ENCODE results near the gene INPP5D.
"Not testable (repeated sequence)": the region's sequence is repeated elsewhere in the genome, so short reads cannot be mapped to it uniquely, and the experiment has no call there.

INPP5D gene

DNA sequence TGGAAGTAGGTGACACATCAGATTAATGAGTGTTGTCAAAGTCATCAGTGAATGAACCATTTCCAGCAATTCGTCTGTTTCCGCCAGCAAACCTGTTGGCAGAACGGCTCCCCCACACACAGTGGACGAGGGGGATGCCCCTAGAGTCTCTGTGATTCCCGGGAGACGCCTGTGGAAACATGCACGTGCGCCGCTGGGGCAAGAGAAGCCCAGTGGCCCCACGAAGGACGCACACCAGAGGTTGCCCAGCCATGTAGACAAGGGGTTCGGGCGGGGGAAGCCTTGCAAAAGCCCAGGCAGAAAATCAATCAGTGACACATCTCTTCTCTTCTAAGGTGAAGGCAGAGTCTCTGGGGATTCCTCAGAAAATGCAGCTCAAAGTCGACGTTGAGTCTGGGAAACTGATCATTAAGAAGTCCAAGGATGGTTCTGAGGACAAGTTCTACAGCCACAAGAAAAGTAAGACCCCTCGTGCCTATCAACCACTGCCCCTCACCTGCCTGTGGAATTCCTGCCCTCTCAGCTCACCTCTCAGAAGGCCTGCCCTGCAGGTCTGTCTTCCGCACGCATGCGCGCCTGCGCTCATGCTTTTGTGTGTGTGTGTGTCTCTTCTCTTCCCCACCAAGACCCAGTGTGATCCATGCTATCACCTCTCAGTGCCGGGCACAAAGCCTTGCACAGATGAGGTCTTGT is 87.1 kb downstream of the INPP5D start:
- no peak for DNase-seq

DNA sequence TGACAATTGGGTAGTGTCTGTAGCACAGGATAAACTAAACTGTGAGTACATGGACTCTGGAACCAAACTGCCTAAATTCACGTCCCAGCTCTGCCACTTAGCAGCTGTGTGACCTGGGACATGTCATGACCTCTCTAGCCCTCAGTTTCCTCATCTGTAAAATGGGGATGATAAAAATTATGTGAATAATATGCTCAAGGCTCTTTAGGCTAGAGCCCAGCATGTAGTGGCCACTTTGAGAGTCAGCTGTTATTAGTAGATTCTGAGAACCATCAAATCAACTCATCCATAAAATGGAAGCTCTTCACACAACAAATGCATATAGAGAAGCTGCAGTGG is 87.7 kb downstream of the INPP5D start:
- no peak for DNase-seq

DNA sequence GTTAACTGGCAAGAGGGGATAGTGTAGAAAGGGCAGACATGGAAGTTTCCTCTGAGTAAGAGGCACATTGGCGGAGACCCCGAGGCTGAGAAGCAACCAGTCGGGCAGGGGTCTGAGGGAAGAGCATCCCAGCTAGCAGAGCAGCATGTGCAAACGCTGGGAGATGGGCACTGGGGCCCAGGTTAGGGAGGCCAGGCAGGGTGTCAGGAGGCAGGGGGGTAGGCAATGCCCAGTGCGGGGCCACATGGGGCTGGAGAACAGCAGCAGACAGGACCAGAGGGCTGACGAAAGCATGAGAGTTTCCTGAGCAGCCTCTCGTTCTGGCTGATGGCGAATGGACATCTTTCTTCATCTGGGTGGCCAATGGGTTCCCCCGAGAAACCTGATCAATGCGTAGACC is 88.2 kb downstream of the INPP5D start:
- DNase-seq: no peak

DNA sequence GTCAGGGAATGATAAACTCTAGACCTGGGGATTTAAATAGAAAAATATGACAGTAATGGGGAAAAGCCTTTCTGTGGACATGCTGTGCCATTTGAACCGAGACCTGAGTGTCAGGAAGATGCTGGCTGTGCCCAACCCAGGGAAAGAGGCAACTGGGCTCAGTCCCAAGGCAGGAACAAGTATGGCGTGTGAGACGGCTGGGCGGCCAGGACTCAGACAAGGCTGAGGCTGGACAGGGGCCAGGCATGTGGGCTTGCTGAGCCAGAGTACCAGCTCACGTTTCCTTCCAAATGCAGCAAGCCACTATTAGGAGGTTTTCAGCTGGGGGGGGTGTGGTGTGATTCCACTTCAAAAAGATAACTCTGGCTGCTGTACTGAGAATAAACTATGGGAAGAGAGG is 92.4 kb downstream of the INPP5D start:
- DNase-seq: no peak

DNA sequence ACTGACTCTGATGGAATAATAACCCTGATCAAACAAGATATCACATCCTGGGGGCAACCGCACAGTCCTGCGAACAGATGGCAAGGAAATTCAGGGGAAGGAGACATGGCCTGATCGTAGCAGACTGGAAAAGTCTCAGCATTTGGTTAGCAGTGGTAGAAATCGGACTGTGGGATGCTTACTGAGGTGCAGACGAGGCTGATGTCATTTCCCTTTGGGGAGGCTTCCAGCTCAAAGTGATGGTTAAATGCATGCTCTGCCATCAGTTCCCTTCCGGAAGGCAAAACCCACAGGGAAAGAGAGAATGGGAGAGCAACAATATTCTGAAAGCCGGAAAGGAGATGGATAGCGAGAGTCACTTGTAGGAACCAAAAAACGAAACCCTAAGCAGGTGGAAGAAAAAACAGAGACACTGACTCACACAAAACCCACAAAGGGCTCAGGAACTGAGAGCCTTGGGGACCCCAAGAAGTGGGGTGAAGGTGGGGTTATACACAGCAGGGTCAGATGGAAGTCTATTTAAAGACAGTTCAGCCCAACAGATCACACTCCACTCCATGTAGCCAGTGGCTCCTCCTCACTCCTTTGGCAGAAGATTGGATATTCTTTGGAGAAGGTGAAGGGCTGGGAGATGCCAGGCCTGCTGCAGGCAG is 93.1 kb downstream of the INPP5D start:
- DNase-seq: no peak

DNA sequence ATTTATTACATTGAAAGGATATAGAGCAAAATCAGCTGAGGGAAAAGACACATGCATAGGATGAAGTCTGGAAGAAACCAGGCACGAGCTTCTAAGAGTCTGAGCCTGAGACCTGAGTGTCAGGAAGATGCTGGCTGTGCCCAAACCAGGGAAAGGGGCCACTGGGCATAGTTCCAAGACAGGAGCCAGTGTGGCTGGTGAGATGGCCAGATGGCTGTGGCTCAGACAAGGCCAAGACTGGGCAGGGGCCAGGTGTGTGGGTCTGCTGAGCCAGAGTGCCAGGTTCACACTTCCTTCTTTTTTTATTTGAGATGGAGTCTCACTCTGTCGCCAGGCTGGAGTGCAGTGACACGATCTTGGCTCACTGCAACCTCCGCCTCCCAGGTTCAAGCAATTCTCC is 95.9 kb downstream of the INPP5D start:
- DNase-seq: no peak

DNA sequence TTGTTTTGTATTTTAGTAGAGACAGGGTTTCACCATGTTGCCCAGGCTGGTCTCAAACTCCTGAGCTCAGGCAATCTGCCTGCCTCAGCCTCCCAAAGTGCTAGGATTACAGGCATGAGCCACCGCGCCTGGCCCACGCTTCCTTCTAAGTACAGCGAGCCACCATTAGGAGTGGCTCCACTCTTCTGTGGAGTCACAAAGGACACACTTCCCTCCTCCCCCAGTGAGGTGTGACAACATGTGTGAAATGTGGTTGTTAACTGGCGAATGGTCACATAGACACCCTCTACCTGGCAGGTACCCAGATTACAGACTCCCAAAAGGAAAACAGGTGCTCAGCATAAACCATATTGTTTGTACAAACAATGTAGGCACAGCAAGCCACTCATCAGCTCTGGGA is 96.3 kb downstream of the INPP5D start:
- DNase-seq: not testable (repeated sequence)

DNA sequence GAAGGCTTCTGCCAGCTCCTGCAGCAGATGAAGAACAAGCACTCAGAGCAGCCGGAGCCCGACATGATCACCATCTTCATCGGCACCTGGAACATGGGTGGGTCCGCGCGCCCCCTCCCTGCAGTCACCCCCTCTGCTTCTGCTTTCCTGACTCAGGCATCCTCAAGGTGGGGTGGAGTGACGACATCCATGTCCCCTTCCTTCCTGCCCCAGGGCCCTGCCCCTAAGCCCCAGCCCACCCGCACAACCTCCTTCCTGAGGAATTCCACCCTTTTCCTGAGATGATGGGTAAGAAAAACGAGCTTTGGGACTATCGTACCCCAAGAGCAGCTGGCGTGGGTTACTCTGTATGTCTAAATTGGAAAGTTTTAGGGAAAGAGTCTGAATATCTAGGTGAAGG is 101.6 kb downstream of the INPP5D start:
- no peak for DNase-seq

DNA sequence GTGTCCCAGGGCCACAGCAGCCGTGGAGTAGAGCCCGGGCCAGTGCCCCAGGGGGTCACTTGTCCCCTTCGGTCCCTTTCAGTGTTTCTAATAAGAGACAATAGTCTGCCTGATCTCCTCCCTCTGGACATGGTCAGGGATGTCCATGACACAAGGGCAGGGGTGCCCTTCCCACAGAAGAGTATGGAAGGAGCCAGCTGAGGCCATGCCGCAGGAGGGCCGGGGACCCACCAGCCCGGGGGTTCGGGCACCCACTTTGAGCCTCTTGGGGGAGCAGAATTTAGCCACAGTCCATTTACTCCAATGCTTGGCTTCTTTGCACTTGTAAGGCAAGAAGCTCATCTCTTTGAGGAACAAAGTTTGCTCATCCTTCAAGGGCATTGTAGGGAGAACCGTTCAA is 102.6 kb downstream of the INPP5D start:
- no peak for DNase-seq

DNA sequence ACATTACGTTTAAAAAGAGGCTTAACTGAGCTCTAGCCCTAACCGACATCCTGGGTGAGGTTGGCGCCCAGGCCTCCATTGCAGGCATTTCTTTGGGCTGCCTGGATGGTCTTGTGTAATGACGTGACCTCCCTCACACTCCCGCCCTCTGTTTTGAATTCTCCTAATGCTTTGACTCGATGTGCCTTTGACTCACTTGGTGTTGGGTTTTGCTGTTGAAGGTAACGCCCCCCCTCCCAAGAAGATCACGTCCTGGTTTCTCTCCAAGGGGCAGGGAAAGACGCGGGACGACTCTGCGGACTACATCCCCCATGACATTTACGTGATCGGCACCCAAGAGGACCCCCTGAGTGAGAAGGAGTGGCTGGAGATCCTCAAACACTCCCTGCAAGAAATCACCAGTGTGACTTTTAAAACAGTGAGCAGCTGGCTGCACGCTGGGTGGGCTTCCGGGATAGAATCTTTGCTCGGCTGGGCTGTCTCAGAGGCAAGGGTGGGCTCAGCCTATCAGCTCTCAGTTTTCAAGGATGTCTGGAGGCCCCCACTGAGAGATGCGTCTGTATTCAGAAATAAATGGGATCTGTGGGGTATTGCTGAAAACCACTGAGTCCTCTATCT is 103.5 kb downstream of the INPP5D start:
- no peak for DNase-seq

DNA sequence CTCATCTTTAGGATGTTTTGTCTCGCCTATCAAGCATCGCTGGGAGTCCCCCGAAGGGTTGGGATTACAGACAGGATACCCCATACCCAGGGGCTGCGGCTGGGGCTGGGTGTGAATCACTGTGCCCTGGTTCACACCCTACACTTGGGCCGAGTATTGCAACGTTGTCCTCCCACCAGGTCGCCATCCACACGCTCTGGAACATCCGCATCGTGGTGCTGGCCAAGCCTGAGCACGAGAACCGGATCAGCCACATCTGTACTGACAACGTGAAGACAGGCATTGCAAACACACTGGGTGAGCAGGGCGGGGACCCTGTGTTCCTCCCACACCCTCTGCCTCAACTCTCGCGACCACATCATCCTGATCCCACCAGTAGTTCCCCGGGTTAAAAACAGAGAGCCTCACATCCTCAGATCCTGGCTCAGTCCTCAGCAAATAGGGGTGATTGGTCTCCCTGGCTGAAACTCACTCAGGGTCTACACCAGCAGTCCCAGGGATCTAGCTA is 104.0 kb downstream of the INPP5D start:
- DNase-seq: no peak

DNA sequence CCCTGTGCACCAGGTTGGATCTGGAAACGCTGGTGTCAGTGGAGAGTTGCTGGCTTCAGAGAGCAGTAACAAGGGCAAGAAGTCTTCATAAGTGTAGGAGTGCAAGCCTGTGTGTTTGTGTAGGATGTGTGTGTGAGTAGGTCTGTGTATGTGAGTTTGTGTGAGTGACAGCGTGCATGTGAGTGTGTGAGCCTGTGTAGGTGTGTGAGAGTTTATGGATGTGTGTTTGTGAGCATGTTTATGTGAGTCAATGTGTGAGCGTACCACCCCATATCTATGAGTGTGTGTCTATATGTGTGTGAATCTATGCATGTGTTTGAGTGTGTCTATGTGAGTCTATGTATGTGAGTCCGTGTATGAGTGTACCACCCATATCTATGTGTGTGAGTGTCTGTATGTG is 104.8 kb downstream of the INPP5D start:
- DNase-seq: no peak

DNA sequence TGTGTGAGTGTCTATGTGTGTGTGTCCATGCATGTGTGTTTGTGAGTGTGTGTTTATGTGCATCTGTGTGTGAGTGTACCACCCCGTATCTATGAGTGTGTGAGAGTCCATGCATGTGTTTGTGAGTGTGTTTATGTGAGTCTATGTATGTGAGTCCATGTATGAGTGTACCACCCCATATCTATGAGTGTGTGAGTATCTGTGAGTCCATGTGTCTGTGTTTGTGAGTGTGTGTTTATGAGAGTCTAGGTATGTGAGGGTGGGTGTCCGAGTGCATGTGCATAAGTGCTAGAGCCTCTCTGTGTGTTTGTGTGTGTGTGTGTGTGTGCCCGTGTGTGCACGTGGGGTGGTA is 105.4 kb downstream of the INPP5D start:
- DNase-seq: no peak

DNA sequence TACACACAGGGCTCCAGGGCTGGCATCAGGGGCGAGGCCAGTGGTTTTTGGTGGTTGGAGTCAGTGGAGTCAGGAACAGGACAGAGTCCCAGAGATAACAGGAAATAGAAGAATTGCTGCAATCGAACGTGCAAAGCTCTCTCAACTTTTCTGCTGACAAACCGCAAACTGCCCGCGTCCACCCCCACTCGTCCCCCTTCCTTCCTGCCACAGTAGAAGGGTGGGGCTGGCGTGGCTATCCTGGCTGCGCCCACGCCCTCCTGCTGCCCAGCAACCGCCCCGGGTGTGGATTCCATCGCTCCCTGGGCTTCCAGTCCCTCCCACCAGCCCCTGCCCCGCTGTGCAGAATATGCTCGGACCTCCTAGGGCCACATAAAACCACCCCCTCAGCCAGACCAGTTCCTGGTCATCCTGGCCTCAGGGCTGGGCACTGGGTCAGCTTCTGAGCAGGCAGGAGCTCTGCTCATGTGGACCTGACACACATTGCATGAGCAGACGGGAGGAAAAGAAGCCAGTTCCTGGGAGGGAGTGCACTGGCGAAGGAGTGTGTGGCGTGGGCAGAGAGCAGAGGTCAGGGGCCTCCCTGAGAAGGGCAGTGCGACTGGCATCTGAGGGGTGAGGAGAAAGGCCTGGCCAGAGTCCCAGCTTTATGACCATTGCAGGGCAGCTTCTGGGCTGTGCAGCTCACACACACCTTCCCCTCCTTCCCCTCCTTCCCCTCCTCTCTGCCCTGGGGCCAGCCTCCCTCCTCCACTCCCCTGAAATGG is 105.9 kb downstream of the INPP5D start:
- DNase-seq: no peak

DNA sequence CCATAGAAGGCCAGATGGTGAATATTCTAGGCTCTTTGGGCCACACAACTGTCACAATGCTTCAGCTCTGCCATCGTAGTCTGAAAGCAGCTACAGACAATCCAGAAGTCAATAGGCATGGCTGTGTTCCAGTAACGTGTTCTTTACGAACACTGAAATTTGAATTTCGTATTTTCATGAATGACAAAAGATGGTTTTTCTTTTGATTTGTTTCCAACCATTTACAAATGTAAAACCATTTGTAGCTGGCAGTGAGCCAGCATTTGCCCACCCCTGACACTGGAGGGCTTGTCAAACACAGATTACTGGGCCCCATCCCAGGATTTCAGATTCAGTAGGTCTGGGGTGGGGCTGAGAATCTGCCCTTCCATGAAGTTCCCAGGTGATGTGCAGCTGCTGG is 108.3 kb downstream of the INPP5D start:
- DNase-seq: no peak

DNA sequence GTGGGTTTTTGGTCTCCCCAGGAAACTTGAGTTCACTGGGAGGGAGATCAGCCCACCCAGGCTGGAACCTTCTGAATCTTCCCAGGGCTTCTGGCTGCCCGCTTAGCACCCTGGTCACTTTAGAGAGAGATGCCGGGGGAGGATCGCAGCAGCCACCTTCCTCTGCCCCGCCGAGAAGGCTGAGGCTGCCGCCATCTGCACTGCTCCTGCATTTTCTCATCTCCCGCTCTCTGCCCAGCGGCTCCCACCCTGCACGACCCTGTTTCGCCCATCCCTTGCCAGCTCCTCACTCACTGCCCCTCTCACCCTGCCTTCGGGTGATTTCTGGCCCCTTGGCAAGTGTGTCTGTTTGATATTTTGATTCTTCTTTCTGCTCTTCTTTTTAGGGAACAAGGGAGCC is 108.8 kb downstream of the INPP5D start:
- no peak for DNase-seq

DNA sequence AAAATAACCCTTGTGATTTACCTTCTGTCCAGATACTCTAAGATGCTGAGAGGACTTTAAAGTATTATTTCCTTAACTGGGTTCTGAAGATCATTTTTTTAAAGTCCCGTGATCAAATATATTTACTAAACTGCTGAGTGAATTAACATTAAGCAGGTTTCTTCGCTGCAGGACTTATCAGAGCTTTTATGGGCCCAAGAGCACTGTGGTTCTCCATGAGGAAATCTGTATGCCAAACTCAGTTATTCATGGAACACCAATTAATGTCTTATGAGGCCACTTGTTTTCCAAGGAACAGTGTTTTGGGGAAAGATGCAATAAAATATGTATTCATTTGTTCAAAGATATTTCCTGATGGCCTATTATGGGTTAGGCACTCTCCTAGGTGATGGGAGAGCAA is 111.2 kb downstream of the INPP5D start:
- no peak for DNase-seq

DNA sequence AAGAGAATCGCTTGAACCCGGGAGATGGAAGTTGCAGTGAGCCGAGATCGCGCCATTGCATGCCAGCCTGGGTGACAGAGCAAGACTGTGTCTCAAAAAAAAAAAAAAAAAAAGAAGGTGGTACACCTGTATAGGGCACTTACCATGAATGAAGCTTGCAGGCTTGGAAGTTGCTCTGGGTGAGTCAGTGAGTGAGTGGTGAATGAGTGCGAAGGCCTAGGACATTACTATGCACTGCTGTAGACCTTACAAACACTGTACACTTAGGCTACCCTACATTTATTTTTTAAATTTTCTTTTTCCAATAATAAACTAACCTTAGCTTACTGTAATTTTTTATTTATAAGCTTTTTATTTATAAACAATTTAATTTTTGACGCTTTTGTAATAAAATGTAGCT is 113.0 kb downstream of the INPP5D start:
- DNase-seq: no peak

DNA sequence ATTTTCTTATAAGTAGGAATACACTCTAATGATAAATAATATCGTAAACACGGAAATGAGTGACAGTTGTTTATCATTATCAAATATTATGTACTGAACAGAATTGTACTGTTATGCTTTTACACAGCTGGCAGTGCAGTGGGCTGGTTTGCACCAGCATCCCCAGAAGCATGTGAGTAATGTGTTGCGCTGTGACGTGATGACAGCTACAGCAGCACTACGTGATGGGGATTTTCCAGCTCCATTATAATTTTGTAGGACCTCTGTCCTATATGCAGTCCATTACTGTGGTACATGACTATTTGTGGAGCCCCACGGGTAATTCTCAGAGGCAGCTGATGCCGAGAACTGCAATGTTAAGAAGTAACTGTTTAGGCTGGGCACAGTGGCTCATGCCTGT is 114.0 kb downstream of the INPP5D start:
- no peak for DNase-seq

DNA sequence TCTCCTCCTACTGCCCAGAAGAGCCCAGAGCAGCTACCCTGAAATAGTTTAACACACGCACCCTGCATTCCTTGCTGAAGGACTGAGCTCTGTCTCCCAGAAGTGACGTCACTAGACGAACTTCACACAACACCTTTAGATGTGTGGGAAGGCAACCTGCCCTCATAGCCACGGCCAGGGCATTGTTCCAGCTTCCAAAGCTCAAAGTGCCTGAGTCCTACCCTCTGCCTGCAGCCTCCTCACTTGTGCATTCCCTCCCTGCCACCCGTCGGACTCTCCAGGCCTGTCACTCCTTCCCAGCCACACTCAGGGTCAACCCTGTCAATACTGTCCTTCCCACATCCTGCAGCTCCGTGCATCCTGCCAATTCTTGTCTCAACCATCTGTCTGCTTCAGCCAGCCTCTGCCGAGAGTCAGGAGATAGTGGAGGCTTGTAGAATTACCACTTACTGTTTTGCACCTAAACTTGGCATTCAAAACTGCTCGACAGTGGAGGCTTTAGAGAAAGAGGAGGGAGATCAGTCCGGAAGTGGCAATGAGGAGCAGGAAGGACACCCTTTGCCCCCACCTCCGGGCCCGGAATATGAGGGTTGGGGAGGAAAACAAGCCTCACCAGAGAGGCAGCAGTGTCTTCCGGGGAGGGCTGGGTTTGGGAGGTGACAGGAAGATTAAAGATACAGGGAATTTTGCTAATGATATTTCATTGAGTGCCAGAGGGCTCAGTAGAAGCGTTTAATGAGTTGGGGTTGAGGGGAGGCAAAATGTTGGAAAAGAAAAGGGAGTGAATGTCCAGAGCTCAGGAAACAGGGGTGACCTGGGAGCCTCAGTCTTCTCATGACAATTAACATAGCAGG is 119.1 kb downstream of the INPP5D start:
- DNase-seq: no peak

DNA sequence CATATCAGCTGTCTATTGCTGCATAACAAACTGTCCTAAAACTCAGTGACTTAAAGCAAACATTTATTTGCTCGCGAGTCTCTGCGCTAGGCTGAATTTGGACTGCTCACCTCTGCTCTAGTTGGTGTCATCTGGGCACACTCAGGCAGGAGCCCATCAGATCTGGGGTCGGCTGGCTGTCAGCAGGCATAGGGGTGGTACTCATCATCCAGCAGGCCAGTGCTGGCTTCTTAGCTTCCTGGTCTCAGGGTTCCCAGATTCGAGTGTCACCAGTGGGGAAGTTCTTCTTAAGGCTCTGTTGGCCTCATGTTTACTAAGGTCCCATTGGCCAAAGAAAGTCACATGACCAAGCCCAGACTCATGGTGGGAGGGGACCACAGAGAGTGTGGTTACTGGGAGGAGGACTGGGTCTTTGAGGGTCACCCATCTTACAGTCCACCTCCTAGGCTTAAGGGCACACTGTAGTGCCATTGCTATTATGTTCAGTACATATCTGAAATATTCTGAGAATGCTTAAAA is 119.8 kb downstream of the INPP5D start:
- no peak for DNase-seq

DNA sequence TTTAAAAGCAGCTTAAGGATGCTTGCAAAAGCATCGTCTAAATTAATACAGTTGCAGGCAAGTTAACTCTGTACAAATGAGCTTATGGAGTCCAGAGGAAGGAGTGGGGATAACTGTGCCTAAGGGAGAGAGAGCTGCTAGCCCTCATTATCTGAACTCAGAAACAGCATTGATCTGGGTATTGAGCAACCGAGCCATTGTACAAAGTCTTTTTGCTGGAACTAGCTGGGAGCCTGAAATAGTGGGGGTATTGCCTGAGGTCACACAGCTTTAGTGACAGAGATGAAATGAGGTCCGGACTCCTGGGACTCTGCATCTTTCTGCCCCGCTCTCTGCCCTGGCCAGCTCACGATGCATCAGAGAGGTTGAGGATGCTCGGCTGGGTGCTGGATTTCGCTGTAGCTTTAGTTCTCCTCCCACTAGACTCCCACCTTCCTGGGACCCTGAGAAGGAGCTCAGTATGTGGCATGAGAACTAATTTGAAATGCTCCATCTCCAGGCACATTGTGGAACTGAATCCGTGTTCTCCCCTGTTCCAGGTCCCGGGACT is 123.8 kb downstream of the INPP5D start:
- DNase-seq: no peak

Measured in stimulated activated naive CD4-positive, alpha-beta T cell (primary cell).